Smooth muscle cell (in vitro differentiated cells): Measurements from ENCODE around the gene FILIP1L. TPM values are rescaled to one million over a fixed set of nuclear protein-coding genes. Genes with fewer than 3 reads are reported as not detected.

ENCODE experiments used
- DNase-seq: peaks from one replicate; lab custom pipeline; 2025; ENCODE audit not compliant: unreplicated experiment; lab: John Stamatoyannopoulos, UW
- H2AFZ ChIP-seq: fragments of 200-600 bp; sonication (generic); 2 replicates; pipeline ENCODE4 v1.6.0; 2016; ENCODE audit warnings: antibody characterized with exemption, low read depth, mild to moderate bottlenecking
- H3F3A ChIP-seq: fragments of 200-600 bp; sonication (generic); 2 replicates; pipeline ENCODE4 v1.6.0; 2017; ENCODE audit warnings: antibody characterized with exemption, low read depth
- H3K27ac ChIP-seq: fragments of 200-600 bp; sonication (generic); 2 replicates; pipeline ENCODE4 v1.5.1; 2016; ENCODE audit warnings: low read depth, mild to moderate bottlenecking
- H3K27me3 ChIP-seq: fragments of 200-600 bp; sonication (generic); 2 replicates; pipeline ENCODE4 v1.6.1; 2016; ENCODE audit warnings: low read depth, mild to moderate bottlenecking
- H3K36me3 ChIP-seq: fragments of 200-600 bp; sonication (generic); 2 replicates; pipeline ENCODE4 v1.5.1; 2016; ENCODE audit warnings: low read depth
- H3K4me1 ChIP-seq: fragments of 200-600 bp; sonication (generic); 2 replicates; pipeline ENCODE4 v1.5.1; 2016; ENCODE audit warnings: low read depth
- H3K4me2 ChIP-seq: fragments of 200-600 bp; sonication (generic); 2 replicates; pipeline ENCODE4 v1.6.0; 2016; ENCODE audit warnings: mild to moderate bottlenecking
- H3K4me3 ChIP-seq: fragments of 200-600 bp; sonication (generic); 2 replicates; pipeline ENCODE4 v1.5.1; 2016; ENCODE audit warnings: mild to moderate bottlenecking
- H3K79me2 ChIP-seq: fragments of 200-600 bp; sonication (generic); 2 replicates; pipeline ENCODE4 v1.6.0; 2016; ENCODE audit warnings: low read depth, mild to moderate bottlenecking
- H3K9ac ChIP-seq: fragments of 200-600 bp; sonication (generic); 2 replicates; pipeline ENCODE4 v1.6.0; 2016; ENCODE audit warnings: low read depth
- H3K9me3 ChIP-seq: fragments of 200-600 bp; sonication (generic); replicated peaks from 2 replicates; pipeline ENCODE4 v1.5.1; 2016; ENCODE audit warnings: low read depth
- H4K20me1 ChIP-seq: fragments of 200-600 bp; sonication (generic); 2 replicates; pipeline ENCODE4 v1.6.0; 2016; ENCODE audit warnings: low read depth
- CTCF ChIP-seq: fragments of 200-600 bp; sonication (generic); IDR thresholded peaks from 2 replicates; pipeline ENCODE4 v1.5.1; 2017; ENCODE audit warnings: borderline replicate concordance, mild to moderate bottlenecking, antibody characterized with exemption; ENCODE audit not compliant: insufficient read depth, poor library complexity, severe bottlenecking
- WGBS: methylation state at CpG from one replicate; pipeline ENCODE4 v1.1.7; 2016; ENCODE audit warnings: low lambda C conversion rate; 5-methylcytosine and 5-hydroxymethylcytosine counted together
- polyA plus RNA-seq: library from polyadenylated mRNA; unstranded; fragments of >200 nt; fragmentation: Nextera tagmentation; extraction: Ambion mirVana; gene quantifications from 2 replicates; pipeline ENCODE4 v1.2.1, GENCODE V29; 2016
- total RNA-seq: library from RNA; depleted of rRNA; stranded (reverse); fragments of >200 nt; gene quantifications from 2 replicates; pipeline ENCODE4 v1.2.3, GENCODE V29; 2014

The FILIP1L gene
- total and polyA plus RNA-seq, 2 experiments from 2014 or later, result 56.2 to 104 TPM

- Histone ChIP-seq H3K9ac (no peak overlapping the region), H3K27me3 (no peaks in the 10 kb centered on the region), H4K20me1 (no peaks in the 10 kb centered on the region), H3K4me3 (no peak overlapping the region), H3F3A (peaks cover 12% of the 10 kb centered on the region), H2AFZ (peak overlapping the region; percentile 28), H3K36me3 (no peaks in the 10 kb centered on the region), H3K79me2 (no peaks in the 10 kb centered on the region), H3K9me3 (no peaks in the 10 kb centered on the region), H3K27ac (peak overlapping the region; percentile 84), H3K4me1 (peaks cover 20% of the 10 kb centered on the region), H3K4me2 (peak overlapping the region; percentile 70)
- no peak for DNase-seq
- 41% methylated on average over 3 of the region's 3 CpGs for WGBS
- TF ChIP-seq CTCF, result no peak
Observed at GRCh38 chr3:99938270-99938911, 175.9 kb downstream of the FILIP1L start.

- H3K27ac ChIP-seq, result no peak overlapping the region
- no peaks in the 10 kb centered on the region for H3K9me3 ChIP-seq
- no peaks in the 10 kb centered on the region for H3K79me2 ChIP-seq
- peaks cover 12% of the 10 kb centered on the region for H3F3A ChIP-seq
- peaks cover 15% of the 10 kb centered on the region for H3K4me1 ChIP-seq
- no peaks in the 10 kb centered on the region for H4K20me1 ChIP-seq
- TF ChIP-seq CTCF, result no peak
- H3K4me3 ChIP-seq, result no peak overlapping the region
- no peak overlapping the region for H3K4me2 ChIP-seq
- H3K9ac ChIP-seq, result no peak overlapping the region
- no peak for DNase-seq
- 45% methylated on average over 4 of the region's 4 CpGs for WGBS
- H2AFZ ChIP-seq, result no peak overlapping the region
- H3K27me3 ChIP-seq, result no peaks in the 10 kb centered on the region
- H3K36me3 ChIP-seq, result no peaks in the 10 kb centered on the region
Observed at GRCh38 chr3:99934975-99935797, 179.1 kb downstream of the FILIP1L start.

- 88% methylated on average over 5 of the region's 5 CpGs for WGBS
- no peak overlapping the region for H3K4me3 ChIP-seq
Observed at GRCh38 chr3:99933971-99934750, 180.1 kb downstream of the FILIP1L start.

More at GRCh38 chr3:99933971-99934750, 180.1 kb downstream of the FILIP1L start:
- no peaks in the 10 kb centered on the region for H3K79me2 ChIP-seq
- H3K4me2 ChIP-seq, result no peak overlapping the region
- TF ChIP-seq CTCF, result no peak
- H3K9ac ChIP-seq, result no peak overlapping the region
- no peaks in the 10 kb centered on the region for H3K9me3 ChIP-seq
- H3K4me1 ChIP-seq, result peaks cover 15% of the 10 kb centered on the region
- H3K27ac ChIP-seq, result no peak overlapping the region
- H3F3A ChIP-seq, result peaks cover 12% of the 10 kb centered on the region
- no peaks in the 10 kb centered on the region for H3K36me3 ChIP-seq
- no peak for DNase-seq
- no peaks in the 10 kb centered on the region for H3K27me3 ChIP-seq
- H4K20me1 ChIP-seq, result no peaks in the 10 kb centered on the region
- peak overlapping the region; percentile 22 for H2AFZ ChIP-seq
